ENCODE measurements around the gene HEPACAM2. TPM values are rescaled to one million over a fixed set of nuclear protein-coding genes. Genes with fewer than 3 reads are reported as not detected.

The HEPACAM2 gene
- total RNA-seq = not detected in 2 replicates

DNA sequence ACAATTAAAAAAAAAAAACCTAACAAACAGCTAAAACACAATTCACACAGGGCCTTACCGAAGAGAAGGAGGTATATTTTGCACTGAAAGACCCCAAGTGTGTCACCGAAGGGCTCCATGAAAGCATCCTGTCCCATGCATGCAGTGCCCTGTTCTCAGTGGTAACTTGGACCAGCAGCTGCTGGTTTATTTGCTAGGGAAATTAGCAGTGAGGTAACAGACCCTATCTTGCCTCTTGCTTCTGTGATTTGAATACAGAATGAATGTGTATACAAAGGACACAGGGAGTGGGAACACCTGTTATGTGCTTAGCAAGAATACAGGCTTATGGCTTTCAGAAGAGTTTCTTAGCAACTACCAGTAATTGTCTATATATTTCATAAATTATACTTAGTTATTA, at the start of gene HEPACAM2:
TSS of gene HEPACAM2 (minus strand) at position 160 of the 400 bp plus-strand sequence.

DNA sequence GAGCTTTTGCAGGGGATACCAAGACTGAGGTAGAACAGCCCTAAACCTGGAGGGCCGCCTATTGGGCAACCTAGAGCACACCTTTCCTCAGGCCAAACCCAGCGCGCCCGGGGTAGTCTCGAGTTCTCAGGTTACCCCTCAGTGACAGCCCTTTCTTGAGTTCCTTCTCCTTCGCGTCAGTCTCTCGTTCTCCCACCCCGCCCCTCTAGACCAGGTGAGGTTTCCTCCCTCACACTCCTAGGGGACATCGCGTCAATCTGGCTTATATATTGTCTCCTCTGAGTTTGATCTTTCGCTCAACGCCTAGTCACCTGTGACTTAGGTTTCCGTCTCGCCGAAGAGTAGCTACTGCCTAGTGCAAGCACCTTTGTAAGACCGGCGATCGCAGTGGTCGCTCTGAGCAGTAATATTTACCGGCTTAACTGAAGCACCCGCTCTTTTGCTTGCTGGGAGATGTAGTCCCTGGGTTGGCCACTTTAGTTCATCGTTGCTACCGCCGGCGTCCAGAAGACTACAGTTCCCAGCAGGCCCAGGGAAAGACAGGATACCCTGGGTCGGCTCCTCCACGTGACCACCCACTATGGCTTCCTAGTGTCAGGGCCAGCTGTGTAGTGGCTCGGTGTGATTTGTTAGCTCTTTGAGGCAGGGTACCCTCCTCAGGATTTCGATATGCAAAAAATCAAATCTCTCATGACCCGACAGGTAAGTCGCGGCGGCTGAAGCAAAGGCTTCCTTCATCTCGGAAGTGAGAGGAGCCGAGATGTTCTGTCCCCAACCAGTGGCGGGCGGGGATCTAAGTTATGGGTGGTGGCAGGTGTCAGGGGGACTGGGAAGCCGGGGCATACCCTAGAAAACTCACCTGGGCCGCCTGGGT, 5.8 kb upstream of the HEPACAM2 start, which contains the start of gene VPS50:
TSS of gene VPS50 (plus strand) at position 568 of the 874 bp plus-strand sequence. CDS start at position 670, 102 bp downstream.

DNA sequence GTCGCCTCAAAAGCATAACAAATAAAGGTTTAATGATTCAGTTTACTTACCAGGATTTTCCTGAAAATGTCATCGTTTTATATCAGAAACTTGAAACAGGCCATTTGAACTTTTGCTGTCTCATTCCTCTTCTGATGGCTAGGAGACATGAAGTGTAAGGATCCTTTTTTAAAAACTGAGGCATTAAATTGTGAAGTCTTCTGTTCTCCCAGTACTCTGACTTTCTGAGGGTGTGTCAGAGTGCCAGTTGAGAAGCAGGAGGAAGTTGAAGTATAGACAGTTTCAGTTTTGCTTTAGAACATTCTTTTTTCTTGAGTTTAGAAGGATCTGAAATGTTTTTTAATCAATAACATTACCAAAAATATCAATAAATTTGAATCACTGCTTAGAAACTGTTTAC, 78.1 kb downstream of the HEPACAM2 start, which contains the start of gene SAMD9L:
TSS of gene SAMD9L (minus strand) at position 242 of the 400 bp plus-strand sequence. CDS start 12,414 bp downstream, outside the sequence.

Other genes starting within 250 kb of the HEPACAM2 start
- gene SAMD9, start 108.5 kb downstream of the HEPACAM2 start, total RNA-seq = 13.0 and 17.2 TPM in 2 replicates
- gene SAMD9L, start 78.1 kb downstream of the HEPACAM2 start, total RNA-seq = 20.4 and 26.6 TPM in 2 replicates
- 25.7 and 47.6 TPM in 2 replicates for gene VPS50, start 5.9 kb upstream of the HEPACAM2 start, total RNA-seq